Bronchial epithelial cell (primary cell): ENCODE results near the gene MFSD8. TPM values are rescaled to one million over a fixed set of nuclear protein-coding genes. Genes with fewer than 3 reads are reported as not detected.
"Not testable (repeated sequence)": the region's sequence is repeated elsewhere in the genome, so short reads cannot be mapped to it uniquely, and the experiment has no call there.

Experiments used
- DNase-seq: peaks from one replicate; pipeline ENCODE4 v3.0.0-alpha.2; 2010; ENCODE audit warnings: low read depth
- FAIRE-seq: peaks from 2 replicates; lab custom pipeline; 2011; peaks lifted over from hg19 to GRCh38; lab: Jason Lieb, UNC
- H3K27me3 ChIP-seq: 2 replicates; pipeline ENCODE4 v1.5.1; 2011; ENCODE audit warnings: low read length; ENCODE audit not compliant: control insufficient read depth, insufficient read depth
- H3K36me3 ChIP-seq: 2 replicates; pipeline ENCODE4 v1.5.1; 2011; ENCODE audit warnings: low read length; ENCODE audit not compliant: control insufficient read depth, insufficient read depth
- H3K4me3 ChIP-seq: 2 replicates; pipeline ENCODE4 v1.5.1; 2011; ENCODE audit warnings: mild to moderate bottlenecking, low read depth, low read length, control low read depth
- CTCF ChIP-seq: IDR thresholded peaks from 2 replicates; pipeline ENCODE4 v1.5.1; 2011; ENCODE audit warnings: mild to moderate bottlenecking, moderate library complexity, low read length, control low read depth, inconsistent platforms; ENCODE audit not compliant: insufficient read depth, severe bottlenecking
- total RNA-seq: library from RNA; depleted of rRNA; stranded (reverse); fragments of >200 nt; gene quantifications from 2 replicates; pipeline ENCODE4 v1.2.1, GENCODE V29; 2014

MFSD8 gene
- total RNA-seq, 1 donor from 2014 or later, result 13.7 TPM

DNA sequence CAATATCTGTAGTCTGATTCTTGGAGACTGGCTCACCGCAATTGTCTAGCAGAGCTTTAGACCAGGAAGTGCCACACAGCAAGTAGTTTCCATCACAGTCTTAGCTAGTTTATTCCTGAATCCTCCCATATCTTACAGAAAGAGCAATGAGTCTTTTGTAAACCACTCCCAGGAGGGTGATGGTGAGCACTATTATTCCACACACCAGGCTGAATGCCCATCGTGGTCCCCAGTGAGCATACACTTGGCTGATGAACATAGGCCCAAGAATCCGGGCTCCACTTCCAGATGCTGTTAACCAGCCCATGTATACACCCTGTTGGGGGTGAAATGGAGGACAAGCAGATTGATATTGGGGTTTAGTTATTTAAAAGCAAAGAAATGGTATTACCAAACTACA lies 44.5 kb downstream of the MFSD8 start:
- TF ChIP-seq CTCF, result no peak
- Histone ChIP-seq H3K36me3 (no peaks in the 10 kb centered on the region), H3K27me3 (no peaks in the 10 kb centered on the region), H3K4me3 (no peak overlapping the region)
- DNase-seq (no peak), FAIRE-seq (no peak)

GRCh38 chr4:127917151-127917550 lies 47.8 kb downstream of the MFSD8 start:
- DNase-seq (no peak), FAIRE-seq (no peak)
- TF ChIP-seq CTCF, result no peak
- H3K4me3 ChIP-seq, result no peak overlapping the region
- no peaks in the 10 kb centered on the region for H3K27me3 ChIP-seq
- no peaks in the 10 kb centered on the region for H3K36me3 ChIP-seq

GRCh38 chr4:127916512-127916911 lies 48.5 kb downstream of the MFSD8 start:
- H3K36me3 ChIP-seq, result no peaks in the 10 kb centered on the region
- no peak for TF ChIP-seq CTCF
- FAIRE-seq, result no peak

GRCh38 chr4:127905029-127905428 lies 59.9 kb downstream of the MFSD8 start:
- no peaks in the 10 kb centered on the region for H3K36me3 ChIP-seq
- DNase-seq (no peak), FAIRE-seq (no peak)
- no peak for TF ChIP-seq CTCF
- no peaks in the 10 kb centered on the region for H3K27me3 ChIP-seq
- H3K4me3 ChIP-seq, result no peak overlapping the region

More at GRCh38 chr4:127916512-127916911, 48.5 kb downstream of the MFSD8 start:
- DNase-seq, result no peak
- H3K27me3 ChIP-seq, result no peaks in the 10 kb centered on the region
- no peak overlapping the region for H3K4me3 ChIP-seq

DNA sequence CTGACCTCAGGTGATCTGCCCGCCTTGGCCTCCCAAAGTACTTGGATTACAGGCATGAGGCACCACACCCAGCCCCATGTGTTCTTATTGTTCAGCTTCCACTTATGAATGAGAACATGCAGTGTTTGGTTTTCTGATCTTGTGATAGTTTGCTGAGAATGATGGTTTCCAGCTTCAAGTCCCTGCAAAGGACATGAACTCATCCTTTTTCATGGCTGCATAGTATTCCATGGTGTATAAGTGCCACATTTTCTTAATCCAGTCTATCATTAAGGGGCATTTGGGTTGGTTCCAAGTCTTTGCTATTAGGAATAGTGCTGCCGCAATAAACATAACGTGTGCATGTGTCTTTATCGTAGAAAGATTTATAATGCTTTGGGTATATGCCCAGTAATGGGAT lies 65.3 kb downstream of the MFSD8 start:
- not testable (repeated sequence) for H3K27me3 ChIP-seq, FAIRE-seq, DNase-seq, H3K36me3 ChIP-seq, H3K4me3 ChIP-seq

- Histone ChIP-seq H3K4me3 (no peak overlapping the region), H3K36me3 (peaks cover 1% of the 10 kb centered on the region), H3K27me3 (no peaks in the 10 kb centered on the region)
- DNase-seq (no peak), FAIRE-seq (no peak)
- no peak for TF ChIP-seq CTCF
Measured at GRCh38 chr4:127896528-127896927, 68.4 kb downstream of the MFSD8 start.
